HG03280 (cell line): ENCODE measurements around the gene LMF2.

ENCODE experiments used
- ATAC-seq: cut with Tn5 transposase; IDR thresholded peaks from one replicate; pipeline ENCODE4 v1.9.1; 2021; ENCODE audit warnings: mild to moderate bottlenecking, moderate library complexity; ENCODE audit not compliant: unreplicated experiment

Gene LMF2

GRCh38 chr22:50467341-50467740, 40.2 kb downstream of the LMF2 start:
- no peak for ATAC-seq

- ATAC-seq, result no peak
Measured at GRCh38 chr22:50465066-50465930, 42.2 kb downstream of the LMF2 start.

DNA sequence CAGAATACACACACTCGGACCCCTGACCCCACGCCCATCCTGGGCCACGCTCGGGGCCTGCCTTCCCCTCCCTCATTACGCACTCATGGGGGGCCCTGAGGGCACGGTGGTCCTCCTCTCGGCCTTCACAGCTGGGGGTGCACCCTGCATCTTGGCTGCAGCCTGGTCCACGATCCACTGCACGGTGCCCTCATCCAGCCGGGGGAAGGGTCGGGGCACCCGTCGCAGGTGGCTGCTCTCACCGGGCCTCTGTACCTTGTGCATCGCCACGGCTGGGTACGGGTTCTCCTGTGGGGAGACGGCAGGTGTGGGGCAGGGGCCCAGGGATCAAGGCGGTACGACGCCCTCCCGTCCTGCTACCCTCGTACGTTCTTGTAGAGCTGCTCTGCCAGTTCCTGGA, 43.1 kb downstream of the LMF2 start:
- ATAC-seq, result no peak

- ATAC-seq, result no peak
Measured at GRCh38 chr22:50463188-50463900, 44.2 kb downstream of the LMF2 start.

- no peak for ATAC-seq
Measured at GRCh38 chr22:50461979-50462540, 45.4 kb downstream of the LMF2 start.

DNA sequence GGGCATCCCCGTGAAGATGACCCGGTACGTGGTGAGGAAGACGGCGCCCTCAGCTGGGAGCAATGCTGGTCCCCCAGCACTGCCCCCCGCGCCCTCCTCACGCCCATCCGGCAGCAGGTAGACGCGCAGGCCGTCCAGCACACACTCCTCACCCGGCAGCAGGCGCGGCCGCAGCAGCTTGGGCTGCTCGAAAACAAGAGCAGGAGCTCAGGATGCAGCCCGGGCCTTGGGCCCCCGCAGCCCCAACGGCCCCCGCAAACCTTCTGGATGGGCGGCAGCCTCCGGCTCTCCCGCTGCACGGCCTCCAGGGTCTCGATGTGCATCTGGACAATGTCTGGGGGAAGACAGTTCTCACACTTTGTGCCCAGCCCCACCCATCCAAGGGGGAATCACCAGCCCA, 46.0 kb downstream of the LMF2 start:
- no peak for ATAC-seq

- ATAC-seq, result no peak
Measured at GRCh38 chr22:50460938-50461337, 46.6 kb downstream of the LMF2 start.

DNA sequence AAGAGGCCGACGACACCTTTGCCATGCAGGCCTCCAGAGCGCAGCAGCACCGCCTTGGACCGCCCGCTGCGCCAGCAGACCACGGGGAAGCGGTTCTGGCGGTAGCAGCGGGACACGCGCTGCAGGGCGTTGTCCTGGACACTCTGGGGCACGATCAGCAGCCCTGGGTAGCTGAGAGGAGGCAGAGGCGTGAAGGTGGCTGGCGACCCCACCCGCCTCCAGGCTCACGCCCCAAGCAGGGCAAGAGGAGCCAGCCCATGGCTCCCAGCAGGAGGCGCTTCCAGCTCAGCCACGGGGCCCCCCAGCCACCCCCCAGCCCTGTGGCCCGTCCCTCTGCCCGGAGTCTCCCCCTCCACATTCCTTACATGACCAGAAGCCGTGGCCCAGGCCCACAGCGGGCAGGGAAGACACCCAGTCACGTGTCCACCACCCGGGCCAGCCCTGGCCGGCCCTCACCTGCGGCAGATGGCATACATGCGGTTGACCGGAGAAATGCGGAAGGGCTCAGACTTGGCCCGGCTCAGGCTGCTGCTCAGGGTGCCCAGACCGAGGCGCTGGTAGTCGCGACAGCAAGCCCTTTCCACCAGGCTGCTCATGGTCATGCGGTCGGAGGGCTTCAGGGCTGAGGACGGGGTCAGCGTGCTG, 47.9 kb downstream of the LMF2 start:
- no peak for ATAC-seq

GRCh38 chr22:50459016-50459415, 48.5 kb downstream of the LMF2 start:
- ATAC-seq, result no peak

DNA sequence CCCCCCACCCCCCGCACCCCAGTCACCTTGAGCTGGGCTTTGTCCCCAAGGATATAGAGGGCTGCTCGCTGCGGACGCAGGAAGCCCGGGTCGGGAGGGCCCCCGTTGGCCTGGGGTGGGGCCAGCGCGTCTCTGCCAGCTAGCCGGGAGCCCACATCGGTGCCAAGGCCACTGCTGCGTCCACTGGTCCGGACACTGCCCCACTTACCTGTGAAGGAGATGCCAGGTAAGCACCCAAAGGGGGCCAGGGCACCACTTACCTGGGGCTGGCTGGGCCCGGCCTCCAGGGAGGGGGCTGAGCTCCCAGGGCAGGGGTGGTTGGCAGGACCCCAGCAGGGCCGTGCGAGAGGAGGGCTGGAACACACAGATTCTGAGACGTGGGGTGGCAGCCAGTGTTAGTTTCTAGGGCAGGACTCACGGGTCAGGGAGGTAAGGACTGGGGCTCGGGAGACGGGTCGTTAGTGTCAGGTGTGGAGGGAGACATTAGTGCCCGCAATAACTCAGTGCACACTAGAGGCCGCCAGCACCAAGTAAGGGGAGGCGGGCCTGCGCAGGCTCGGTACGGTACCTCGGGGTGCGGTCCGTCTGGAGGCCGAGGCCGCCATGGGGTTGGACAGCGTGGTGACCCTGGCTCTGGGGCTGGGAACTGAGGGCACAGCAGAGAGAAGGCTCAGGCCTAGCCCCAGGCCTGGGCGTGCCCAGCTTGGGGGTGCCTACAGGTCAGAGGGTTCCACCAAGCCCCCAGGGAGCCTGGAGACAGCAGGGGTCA, 50.9 kb downstream of the LMF2 start:
- no peak for ATAC-seq

- ATAC-seq, result no peak
Measured at GRCh38 chr22:50456026-50456425, 51.5 kb downstream of the LMF2 start.

- ATAC-seq, result no peak
Measured at GRCh38 chr22:50455201-50455600, 52.3 kb downstream of the LMF2 start.

DNA sequence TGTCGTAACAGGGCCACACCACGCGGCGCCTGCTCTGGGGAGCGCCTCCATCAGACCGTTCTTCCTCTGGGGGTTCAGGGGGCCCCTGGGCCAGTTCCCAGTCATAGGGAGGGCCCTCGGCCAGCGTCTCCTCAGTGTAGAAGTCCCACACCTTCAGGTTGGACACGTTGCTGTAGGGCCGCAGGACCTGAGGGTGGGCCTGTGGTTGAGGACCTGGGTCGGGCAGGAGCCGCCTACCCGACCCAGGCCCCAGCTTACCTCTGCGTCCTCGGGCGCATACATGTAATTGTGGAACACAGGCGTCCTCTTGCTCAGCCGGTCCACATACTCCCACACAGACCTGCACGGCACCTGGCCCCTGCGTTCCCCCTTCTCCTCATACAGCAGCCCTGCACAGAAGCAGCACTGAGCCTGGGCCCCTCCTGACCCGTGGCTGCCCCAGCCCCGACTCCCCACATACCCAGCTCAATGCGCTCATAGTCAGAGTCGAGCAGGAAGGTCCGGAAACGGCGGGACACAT, 52.9 kb downstream of the LMF2 start:
- ATAC-seq, result no peak
